GM12878 (cell line): ENCODE results near the gene FOXP1. TPM values are rescaled to one million over a fixed set of nuclear protein-coding genes. Genes with fewer than 3 reads are reported as not detected.

Experiments used
- ASH2L ChIP-seq: fragments of 300-600, 200-600 bp; sonication (generic); IDR thresholded peaks from 2 replicates; pipeline ENCODE4 v1.6.1; 2017; ENCODE audit warnings: low read depth, mild to moderate bottlenecking, borderline replicate concordance
- ATF2 ChIP-seq: IDR thresholded peaks from 2 replicates; pipeline ENCODE4 v1.6.1; 2012; ENCODE audit warnings: low read length, inconsistent platforms
- ATF7 ChIP-seq: fragments of 450-650 bp; IDR thresholded peaks from 2 replicates; pipeline ENCODE4 v1.6.1; 2016; ENCODE audit warnings: low read depth, mild to moderate bottlenecking
- BMI1 ChIP-seq: fragments of 450-650 bp; IDR thresholded peaks from 2 replicates; pipeline ENCODE4 v1.6.1; 2016; ENCODE audit warnings: mild to moderate bottlenecking, moderate library complexity, borderline replicate concordance
- CBFB ChIP-seq: IDR thresholded peaks from 2 replicates; pipeline ENCODE4 v1.6.1; 2016; ENCODE audit warnings: antibody characterized with exemption, low read depth
- EP300 ChIP-seq, 2 experiments: fragments of 150-350 bp in 1 of 2; IDR thresholded peaks; 2 replicates each; pipeline ENCODE4 v1.6.1; 2011 to 2012; ENCODE audit warnings: low read depth in 2 of 2, low read length in 2 of 2, borderline replicate concordance in 1 of 2, improper control_type of control experiment in 1 of 2, inconsistent platforms in 1 of 2; ENCODE audit not compliant: control insufficient read depth in 1 of 2
- FOXM1 ChIP-seq: IDR thresholded peaks from 2 replicates; pipeline ENCODE4 v1.6.1; 2012; ENCODE audit warnings: low read depth, mild to moderate bottlenecking, inconsistent platforms, low read length, moderate library complexity
- IKZF2 ChIP-seq, 2 experiments: fragments of 450-650 bp; IDR thresholded peaks; 2 replicates each; pipeline ENCODE4 v1.6.1; 2017; ENCODE audit warnings: mild to moderate bottlenecking in 2 of 2, moderate library complexity in 2 of 2
- MTA2 ChIP-seq: fragments of 450-650 bp; IDR thresholded peaks from 2 replicates; pipeline ENCODE4 v1.6.1; 2016; ENCODE audit warnings: low read depth, mild to moderate bottlenecking, moderate library complexity
- MTA3 ChIP-seq: IDR thresholded peaks from 2 replicates; pipeline ENCODE4 v1.6.1; 2012; ENCODE audit warnings: low read length, inconsistent platforms, borderline replicate concordance
- MYC ChIP-seq: IDR thresholded peaks from 2 replicates; pipeline ENCODE4 v1.6.1; 2011; ENCODE audit warnings: mild to moderate bottlenecking, low read length, moderate library complexity, inconsistent platforms; ENCODE audit not compliant: insufficient read depth, insufficient replicate concordance, insufficient read length, severe bottlenecking
- PAX5 ChIP-seq: IDR thresholded peaks from 2 replicates; pipeline ENCODE4 v1.6.1; 2011; ENCODE audit warnings: low read depth, low read length, borderline replicate concordance
- POLR2AphosphoS5 ChIP-seq: IDR thresholded peaks from 2 replicates; pipeline ENCODE4 v1.6.1; 2011; ENCODE audit warnings: mild to moderate bottlenecking, low read length, inconsistent platforms
- RAD51 ChIP-seq: fragments of 450-650 bp; IDR thresholded peaks from 2 replicates; pipeline ENCODE4 v1.6.1; 2016; ENCODE audit warnings: moderate library complexity, mild to moderate bottlenecking, inconsistent platforms
- RCOR1 ChIP-seq: conservative IDR thresholded peaks from 2 replicates; pipeline ENCODE4 v1.6.1; 2012; ENCODE audit warnings: low read depth, low read length, improper control_type of control experiment
- SKIL ChIP-seq: fragments of 450-650 bp; IDR thresholded peaks from 2 replicates; pipeline ENCODE4 v1.6.1; 2017; ENCODE audit warnings: mild to moderate bottlenecking, low read depth, inconsistent platforms; ENCODE audit not compliant: poor library complexity, severe bottlenecking
- SP1 ChIP-seq: IDR thresholded peaks from one replicate; pipeline ENCODE4 v1.6.1; 2011; ENCODE audit warnings: low read depth, low read length
- ZNF217 ChIP-seq: fragments of 450-650 bp; IDR thresholded peaks from 2 replicates; pipeline ENCODE4 v1.6.1; 2017; ENCODE audit warnings: antibody characterized with exemption, mild to moderate bottlenecking
- ZNF274 ChIP-seq: IDR thresholded peaks from one replicate; pipeline ENCODE4 v1.8.0; 2011; ENCODE audit not compliant: insufficient read length, insufficient read depth
- polyA plus RNA-seq, 11 experiments: library from polyadenylated mRNA; depleted of rRNA in 4 of 11; unstranded in 6 of 11; stranded (reverse) in 5 of 11; fragments of >200 nt; fragmentation: Nextera tagmentation in 4 of 11; fragmentation: Illumina TruSeq in 1 of 11; extraction: Ambion mirVana in 4 of 11; extraction: Trizol in 1 of 11; gene quantifications; 1 replicate in 1 of 11; 2 replicates in 10 of 11; pipeline versions ENCODE4 v1.2.1 to v1.2.3, GENCODE V29; 2011 to 2016; ENCODE audit warnings: inconsistent platforms in 2 of 11, missing spikeins in 2 of 11, low read depth in 1 of 11
- total RNA-seq, 4 experiments: library from RNA; depleted of rRNA in 3 of 4; stranded (reverse); fragments of >200 nt in 3 of 4; fragmentation: Illumina TruSeq in 1 of 4; extraction: Trizol in 1 of 4; gene quantifications; 2 replicates each; pipeline versions ENCODE4 v1.2.1 to v1.2.3, GENCODE V29; 2013 to 2021

Gene FOXP1
- total and polyA plus RNA-seq, 10 of the 15 experiments (the other 5 are each of a cell fraction or from before 2014, with no cell fraction given) = 0.05 to 1.6 (median 0.20) TPM; not detected in 1

- TF ChIP-seq PAX5 (0 out of 2 replicates have a peak, but pooled peaks have one; percentile 12), RAD51 (no peak), CBFB (0 out of 2 replicates have a peak, but pooled peaks have one; percentile 14), MTA2 (peak; percentile 97), FOXM1 (peak; percentile 88; the same call in 1 of the 2 replicates), MTA3 (peak; percentile 20; the same call in 1 of the 2 replicates), BMI1 (peak; percentile 86), RCOR1 (no peak), EP300 (IDR thresholded peaks at IDR 0.05; ENCODE audit: borderline replicate concordance in 1 of 2, control insufficient read depth in 1 of 2, low read depth in 2 of 2, low read length in 2 of 2) (peak; percentile 59 to 98), IKZF2 (IDR thresholded peaks at IDR 0.05) (peak; percentile 44 to 71; a peak in 2 of 4 replicates), ATF2 (peak; percentile 92), POLR2AphosphoS5 (no peak), SP1 (no peak), ATF7 (peak; percentile 92), MYC (no peak), SKIL (peak; percentile 76), ZNF274 (no peak), ZNF217 (peak; percentile 88), ASH2L (0 out of 2 replicates have a peak, but pooled peaks have one; percentile 36)
Observed at GRCh38 chr3:71392251-71392650, 191.3 kb downstream of the FOXP1 start (continued).
